AG09319 (cell line): ENCODE results near the gene RPS6KA2.
A peak's percentile ranks its signal among the peaks of the same experiment; 100 is the strongest.

ENCODE experiments used
- DNase-seq: peaks from one replicate; pipeline ENCODE4 v3.0.0-alpha.2; 2010; ENCODE audit warnings: low read depth; ENCODE audit errors: extremely low read depth
- CTCF ChIP-seq: IDR thresholded peaks from 2 replicates; pipeline ENCODE4 v1.5.1; 2011; ENCODE audit warnings: low read depth, mild to moderate bottlenecking, inconsistent platforms, low read length, moderate library complexity

Gene RPS6KA2

DNA sequence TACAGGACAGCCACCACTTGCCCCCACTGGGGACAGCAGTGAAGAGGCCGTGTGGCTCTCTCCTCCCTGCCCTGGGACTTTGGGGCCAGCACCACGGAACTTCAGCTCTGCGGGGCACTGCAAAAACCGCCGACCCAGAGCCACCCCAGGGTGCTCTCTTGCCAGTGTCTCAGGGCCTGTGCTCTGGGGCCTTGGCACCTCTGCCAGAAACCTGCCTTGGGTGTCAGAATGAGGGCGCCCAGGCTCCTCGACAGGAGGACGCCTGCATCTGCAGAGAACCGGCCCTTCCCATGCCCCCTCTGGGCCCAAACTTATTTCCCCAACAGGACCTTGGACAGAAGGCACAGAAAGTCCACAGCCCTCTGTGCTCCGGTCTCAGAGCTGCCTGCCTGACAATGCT, 167.1 kb downstream of the RPS6KA2 start:
- TF ChIP-seq CTCF = no peak
- no peak for DNase-seq

GRCh38 chr6:166459272-166459671, 167.8 kb downstream of the RPS6KA2 start:
- DNase-seq = no peak
- TF ChIP-seq CTCF = no peak

DNA sequence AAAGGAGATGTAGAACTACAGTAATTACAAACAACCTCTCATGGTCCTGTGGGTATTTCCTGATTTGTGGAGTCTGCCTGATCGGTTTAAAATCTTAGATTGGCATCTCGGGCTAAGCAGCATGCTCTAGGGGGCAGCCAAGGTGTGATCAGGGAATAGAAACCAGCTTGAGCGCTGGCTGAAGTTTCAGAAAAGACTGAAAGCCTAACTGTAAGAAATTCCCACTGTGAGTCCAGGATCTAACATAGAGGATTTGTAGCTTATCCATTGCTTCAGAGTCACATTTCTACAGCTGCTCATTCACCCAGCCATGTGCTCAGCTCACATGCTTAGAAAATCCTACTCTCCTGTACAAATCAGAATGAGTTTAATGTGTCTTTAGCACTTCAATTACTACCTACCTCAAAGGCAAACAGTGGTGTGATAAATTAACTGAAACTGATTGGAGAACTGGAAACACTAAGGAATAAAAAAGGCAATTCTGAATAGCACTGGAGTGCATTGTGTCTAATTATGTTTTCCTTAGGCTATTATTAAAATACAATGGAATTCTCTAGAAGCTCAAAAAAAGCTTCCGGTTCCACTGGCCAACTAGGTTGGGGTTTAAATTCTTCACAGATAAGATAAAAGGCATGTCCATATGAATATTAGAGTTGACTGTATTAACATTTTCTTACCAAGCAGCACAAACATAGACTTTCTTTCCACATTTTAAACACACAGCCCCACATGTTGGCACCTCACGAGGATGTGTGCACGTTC, 170.5 kb downstream of the RPS6KA2 start:
- no peak for DNase-seq
- TF ChIP-seq CTCF = peak; percentile 10

- no peak for DNase-seq
- no peak for TF ChIP-seq CTCF
These were observed 172.1 kb downstream of the RPS6KA2 start for GRCh38 chr6:166454692-166455515.

- TF ChIP-seq CTCF = no peak
- DNase-seq = no peak
These were observed 173.4 kb downstream of the RPS6KA2 start for GRCh38 chr6:166453651-166454050.

DNA sequence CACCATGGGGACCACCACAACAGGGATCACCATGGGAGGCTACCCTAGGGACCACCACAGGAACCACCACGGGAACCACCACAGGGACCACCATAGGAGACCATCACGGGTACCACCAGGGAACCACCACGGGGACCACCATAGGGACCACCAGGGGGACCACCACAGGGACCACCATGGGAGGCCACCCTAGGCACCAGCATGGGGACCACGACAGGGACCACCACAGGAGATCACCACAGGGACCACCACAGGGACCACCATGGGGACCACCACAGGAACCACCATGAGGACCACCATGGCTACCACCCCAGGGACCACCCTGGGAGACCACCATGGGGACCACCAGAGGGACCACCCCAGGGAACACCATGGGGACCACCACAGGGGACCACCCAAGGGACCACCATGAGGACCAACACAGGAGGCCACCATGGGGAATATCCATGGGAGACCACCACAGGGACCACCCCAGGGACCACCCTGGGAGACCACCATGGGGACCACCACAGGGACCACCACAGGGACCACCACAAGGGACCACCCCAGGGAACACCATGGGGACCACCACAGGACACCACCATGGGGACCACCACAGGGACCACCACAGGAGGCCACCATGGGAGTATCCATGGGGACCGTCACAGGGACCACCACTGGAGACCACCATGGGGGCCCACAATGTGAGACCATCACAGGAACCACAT, 176.7 kb downstream of the RPS6KA2 start:
- no peak for TF ChIP-seq CTCF
- no peak for DNase-seq
